SIG-M5 (cell line): ENCODE data around the gene DLL3.

Source experiments
- DNase-seq: peaks from one replicate; lab custom pipeline; 2025; lab: John Stamatoyannopoulos, UW

DLL3 gene

GRCh38 chr19:39481676-39482075, 17.1 kb upstream of the DLL3 start:
- DNase-seq: no peak

GRCh38 chr19:39483141-39483540, 15.6 kb upstream of the DLL3 start:
- DNase-seq: no peak

GRCh38 chr19:39489756-39490155, 9.0 kb upstream of the DLL3 start:
- DNase-seq: no peak

- DNase-seq: no peak
Observed at GRCh38 chr19:39492225-39492624, 6.5 kb upstream of the DLL3 start.

GRCh38 chr19:39492788-39493187, 6.0 kb upstream of the DLL3 start:
- no peak for DNase-seq

GRCh38 chr19:39494661-39495060, 4.1 kb upstream of the DLL3 start:
- DNase-seq: no peak

GRCh38 chr19:39496063-39496462, 2.7 kb upstream of the DLL3 start:
- no peak for DNase-seq

GRCh38 chr19:39497701-39497995, 1.1 kb upstream of the DLL3 start:
- DNase-seq: no peak

- no peak for DNase-seq
Observed at GRCh38 chr19:39497996-39498797, 550 bp upstream of the DLL3 start.

- DNase-seq: no peak
Observed at GRCh38 chr19:39499932-39500331, 1.2 kb downstream of the DLL3 start.

GRCh38 chr19:39500543-39500942, 1.8 kb downstream of the DLL3 start:
- no peak for DNase-seq

GRCh38 chr19:39501340-39501739, 2.6 kb downstream of the DLL3 start:
- no peak for DNase-seq

GRCh38 chr19:39502640-39503417, 4.1 kb downstream of the DLL3 start:
- DNase-seq: no peak

- DNase-seq: no peak
Observed at GRCh38 chr19:39506598-39506943, 7.8 kb downstream of the DLL3 start.

GRCh38 chr19:39506944-39507714, 8.4 kb downstream of the DLL3 start:
- DNase-seq: no peak

GRCh38 chr19:39507715-39508364, 9.1 kb downstream of the DLL3 start:
- DNase-seq: no peak

- DNase-seq: no peak
Observed at GRCh38 chr19:39508629-39509028, 9.9 kb downstream of the DLL3 start.

GRCh38 chr19:39509233-39509632, 10.5 kb downstream of the DLL3 start:
- no peak for DNase-seq

- DNase-seq: no peak
Observed at GRCh38 chr19:39512988-39513387, 14.2 kb downstream of the DLL3 start.

- DNase-seq: no peak
Observed at GRCh38 chr19:39514840-39515550, 16.2 kb downstream of the DLL3 start, which contains the start of gene SELENOV. TSS of gene SELENOV (plus strand) at chr19:39515139. CDS start at chr19:39515213, 74 bp downstream.

- no peak for DNase-seq
Observed at GRCh38 chr19:39515551-39516191, 16.9 kb downstream of the DLL3 start.
